Astrocyte (in vitro differentiated cells and primary cell): ENCODE data around the gene SPTAN1. TPM values are rescaled to one million over a fixed set of nuclear protein-coding genes. Genes with fewer than 3 reads are reported as not detected.

Experiments
- DNase-seq: peaks from one replicate; pipeline ENCODE4 v3.0.0-alpha.2; 2010; ENCODE audit warnings: low read depth
- FAIRE-seq: peaks from 2 replicates; lab custom pipeline; 2011; peaks lifted over from hg19 to GRCh38; lab: Jason Lieb, UNC
- H2AFZ ChIP-seq: 2 replicates; pipeline ENCODE4 v1.6.0; 2012; ENCODE audit warnings: low read depth, low read length, inconsistent platforms
- H3K27ac ChIP-seq: 2 replicates; pipeline ENCODE4 v1.5.1; 2011; ENCODE audit warnings: low read depth, low read length, inconsistent platforms
- H3K27me3 ChIP-seq: 2 replicates; pipeline ENCODE4 v1.6.0; 2011; ENCODE audit warnings: low read length, inconsistent platforms; ENCODE audit not compliant: insufficient read depth
- H3K36me3 ChIP-seq: 2 replicates; pipeline ENCODE4 v1.5.1; 2011; ENCODE audit warnings: low read length, inconsistent platforms; ENCODE audit not compliant: insufficient read depth
- H3K4me1 ChIP-seq: 2 replicates; pipeline ENCODE4 v1.5.1; 2011; ENCODE audit warnings: low read length, inconsistent platforms; ENCODE audit not compliant: insufficient read depth
- H3K4me2 ChIP-seq: 2 replicates; pipeline ENCODE4 v1.6.0; 2012; ENCODE audit warnings: low read length, inconsistent platforms
- H3K4me3 ChIP-seq: 2 replicates; pipeline ENCODE4 v1.5.1; 2011; ENCODE audit warnings: low read depth, mild to moderate bottlenecking, low read length, inconsistent platforms; ENCODE audit not compliant: insufficient read depth
- H3K79me2 ChIP-seq: 2 replicates; pipeline ENCODE4 v1.6.0; 2012; ENCODE audit warnings: mild to moderate bottlenecking, low read length, inconsistent platforms; ENCODE audit not compliant: insufficient read depth
- H3K9ac ChIP-seq: 2 replicates; pipeline ENCODE4 v1.6.0; 2012; ENCODE audit warnings: mild to moderate bottlenecking, low read length, inconsistent platforms
- H3K9me3 ChIP-seq: 2 replicates; pipeline ENCODE4 v1.5.1; 2012; ENCODE audit warnings: low read depth, mild to moderate bottlenecking, low read length, inconsistent platforms; ENCODE audit not compliant: insufficient read depth
- H4K20me1 ChIP-seq: 2 replicates; pipeline ENCODE4 v1.6.0; 2012; ENCODE audit warnings: low read length, inconsistent platforms; ENCODE audit not compliant: insufficient read depth
- H3K27ac Mint-ChIP-seq: one replicate; pipeline ENCODE4 v1.8.0; 2021; ENCODE audit warnings: mild to moderate bottlenecking, mixed read lengths; ENCODE audit not compliant: unreplicated experiment
- H3K27me3 Mint-ChIP-seq: one replicate; pipeline ENCODE4 v1.8.0; 2021; ENCODE audit warnings: low read depth, mixed read lengths; ENCODE audit not compliant: unreplicated experiment
- H3K36me3 Mint-ChIP-seq: one replicate; pipeline ENCODE4 v1.8.0; 2021; ENCODE audit warnings: low read depth, mixed read lengths; ENCODE audit not compliant: unreplicated experiment
- H3K4me1 Mint-ChIP-seq: one replicate; pipeline ENCODE4 v1.8.0; 2021; ENCODE audit warnings: low read depth, mixed read lengths; ENCODE audit not compliant: unreplicated experiment
- H3K4me3 Mint-ChIP-seq: one replicate; pipeline ENCODE4 v1.8.0; 2021; ENCODE audit warnings: mild to moderate bottlenecking, moderate library complexity, mixed read lengths; ENCODE audit not compliant: unreplicated experiment
- H3K9me3 Mint-ChIP-seq: one replicate; pipeline ENCODE4 v1.8.0; 2021; ENCODE audit warnings: mild to moderate bottlenecking, mixed read lengths; ENCODE audit not compliant: unreplicated experiment
- CTCF ChIP-seq: IDR thresholded peaks from 2 replicates; pipeline ENCODE4 v1.5.1; 2011; ENCODE audit warnings: low read depth, mild to moderate bottlenecking, inconsistent platforms, low read length, moderate library complexity; ENCODE audit not compliant: insufficient read depth
- EZH2 ChIP-seq: IDR thresholded peaks from 2 replicates; pipeline ENCODE4 v1.6.1; 2012; ENCODE audit warnings: mild to moderate bottlenecking, low read length, inconsistent platforms; ENCODE audit not compliant: insufficient read depth
- total RNA-seq: library from RNA; stranded (reverse); gene quantifications from 2 replicates; pipeline ENCODE4 v1.2.1, GENCODE V29; 2021

The SPTAN1 gene
- total RNA-seq, 1 donor from 2014 or later = 604 TPM

GRCh38 chr9:128526720-128527119 is 25.7 kb upstream of the SPTAN1 start:
- H3K27ac Mint-ChIP-seq = no peak overlapping the region
- FAIRE-seq = no peak

GRCh38 chr9:128528445-128529160 is 23.8 kb upstream of the SPTAN1 start:
- Histone ChIP-seq H3K79me2 (no peaks in the 10 kb centered on the region), H3K27ac (peak overlapping the region; percentile 14), H3K9ac (no peak overlapping the region), H3K27me3 (no peaks in the 10 kb centered on the region), H3K36me3 (peaks cover 19% of the 10 kb centered on the region), H3K4me1 (peaks cover 14% of the 10 kb centered on the region), H3K4me2 (peak overlapping the region; percentile 57), H3K9me3 (no peaks in the 10 kb centered on the region), H3K4me3 (no peak overlapping the region), H2AFZ (no peak overlapping the region), H4K20me1 (no peaks in the 10 kb centered on the region)
- Mint-ChIP-seq H3K27ac (peak overlapping the region; percentile 26), H3K4me1 (peaks cover 13% of the 10 kb centered on the region), H3K4me3 (peak overlapping the region; percentile 20), H3K27me3 (no peaks in the 10 kb centered on the region), H3K9me3 (no peaks in the 10 kb centered on the region), H3K36me3 (peaks cover 28% of the 10 kb centered on the region)
- FAIRE-seq (no peak), DNase-seq (peak; percentile 52)
- TF ChIP-seq CTCF (no peak), EZH2 (no peak)

More at GRCh38 chr9:128526720-128527119, 25.7 kb upstream of the SPTAN1 start:
- H2AFZ ChIP-seq = no peak overlapping the region
- H3K27ac ChIP-seq = no peak overlapping the region
- no peaks in the 10 kb centered on the region for H3K27me3 ChIP-seq
- Mint-ChIP-seq H3K36me3 (peaks cover 23% of the 10 kb centered on the region), H3K9me3 (no peaks in the 10 kb centered on the region), H3K4me1 (peaks cover 18% of the 10 kb centered on the region), H3K4me3 (no peak overlapping the region), H3K27me3 (no peaks in the 10 kb centered on the region)
- H3K4me2 ChIP-seq = no peak overlapping the region
- no peak for DNase-seq
- no peaks in the 10 kb centered on the region for H3K9me3 ChIP-seq
- H3K36me3 ChIP-seq = peaks cover 17% of the 10 kb centered on the region
- TF ChIP-seq CTCF (no peak), EZH2 (no peak)
- peaks cover 23% of the 10 kb centered on the region for H3K4me1 ChIP-seq
- no peaks in the 10 kb centered on the region for H4K20me1 ChIP-seq
- H3K79me2 ChIP-seq = no peaks in the 10 kb centered on the region
- no peak overlapping the region for H3K9ac ChIP-seq
- H3K4me3 ChIP-seq = no peak overlapping the region

- no peaks in the 10 kb centered on the region for H4K20me1 ChIP-seq
- Mint-ChIP-seq H3K4me1 (peaks cover 11% of the 10 kb centered on the region), H3K27me3 (no peaks in the 10 kb centered on the region), H3K36me3 (peaks cover 28% of the 10 kb centered on the region), H3K27ac (no peak overlapping the region), H3K4me3 (no peak overlapping the region), H3K9me3 (no peaks in the 10 kb centered on the region)
- peaks cover 21% of the 10 kb centered on the region for H3K36me3 ChIP-seq
- no peak overlapping the region for H3K27ac ChIP-seq
- TF ChIP-seq EZH2 (no peak), CTCF (no peak)
- no peak overlapping the region for H3K9ac ChIP-seq
- H3K9me3 ChIP-seq = no peaks in the 10 kb centered on the region
- DNase-seq = no peak
- H3K4me1 ChIP-seq = peaks cover 12% of the 10 kb centered on the region
- H3K4me2 ChIP-seq = no peak overlapping the region
- H3K27me3 ChIP-seq = no peaks in the 10 kb centered on the region
- no peaks in the 10 kb centered on the region for H3K79me2 ChIP-seq
- H3K4me3 ChIP-seq = no peak overlapping the region
- H2AFZ ChIP-seq = no peak overlapping the region
- no peak for FAIRE-seq
Observed at GRCh38 chr9:128529191-128529590, 23.2 kb upstream of the SPTAN1 start.
